ENCODE measurements around the gene IBTK.
"Not testable (repeated sequence)": the region's sequence is repeated elsewhere in the genome, so short reads cannot be mapped to it uniquely, and the experiment has no call there.

Gene IBTK

DNA sequence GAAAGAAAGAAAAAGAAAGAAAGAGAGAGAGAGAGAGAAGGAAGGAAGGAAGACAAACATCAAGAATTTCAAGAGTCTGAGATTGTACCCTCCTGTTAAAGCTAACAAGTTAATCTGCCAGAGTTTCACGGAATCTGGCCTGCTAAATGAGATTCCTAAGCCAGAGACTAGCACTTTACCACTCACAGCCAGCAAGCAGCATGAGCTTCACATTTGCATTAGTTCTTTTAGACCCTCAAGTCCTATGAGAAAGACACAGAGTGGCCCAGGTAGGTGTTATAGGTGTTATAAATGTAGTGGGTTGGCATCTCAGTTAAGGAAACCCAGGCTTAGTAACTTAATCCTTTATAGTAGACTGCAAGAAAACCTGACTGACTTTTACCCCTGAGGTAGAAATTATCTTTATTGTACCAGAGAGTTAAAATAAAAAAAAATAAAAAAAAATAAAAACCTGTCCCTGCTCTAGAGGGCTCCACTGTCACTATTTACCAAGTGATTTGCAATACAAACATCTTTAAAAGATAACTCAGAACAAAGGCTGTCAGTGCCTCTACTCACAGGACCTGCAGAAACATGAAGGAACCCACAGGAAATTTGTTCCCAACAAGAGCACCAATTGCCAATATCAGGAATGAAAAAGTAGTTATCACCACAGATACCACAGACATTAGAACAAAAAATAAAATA, 9.7 kb upstream of the IBTK start:
- Histone ChIP-seq H3F3A (ENCODE audit: control insufficient read depth, insufficient read depth) (no peaks in the 10 kb centered on the region), H3K27ac (ENCODE audit: low read depth, low read length) (no peak overlapping the region)

DNA sequence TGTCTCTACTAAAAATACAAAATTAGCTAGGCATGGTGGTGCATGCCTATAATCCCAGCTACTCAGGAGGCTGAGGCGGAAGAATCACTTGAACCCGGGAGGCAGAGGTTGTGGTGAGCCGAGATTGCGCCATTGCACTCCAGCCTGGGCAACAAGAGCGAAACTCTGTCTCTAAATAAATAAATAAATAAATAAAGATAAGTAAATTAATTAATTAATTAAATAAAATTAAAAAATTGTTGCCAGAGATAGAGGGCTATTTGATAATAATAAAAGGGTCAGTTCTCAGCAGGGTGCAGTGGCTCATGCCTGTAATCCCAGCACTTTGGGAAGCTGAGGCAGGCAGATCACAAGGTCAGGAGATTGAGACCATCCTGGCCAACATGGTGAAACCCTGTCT, 7.2 kb upstream of the IBTK start:
- not testable (repeated sequence) for H3F3A ChIP-seq (ENCODE audit: control insufficient read depth, insufficient read depth); H4K20me1 ChIP-seq (ENCODE audit: control insufficient read depth, insufficient read depth, low read depth, low read length); H3K9me3 ChIP-seq (ENCODE audit: control insufficient read depth, insufficient read depth, low read length); H3K27me3 ChIP-seq (ENCODE audit: control insufficient read depth, low read length); H3K79me2 ChIP-seq (ENCODE audit: control insufficient read depth, low read length); H3K36me3 ChIP-seq (ENCODE audit: control insufficient read depth, low read length); H3K4me3 ChIP-seq (ENCODE audit: low read length); H3K9me2 ChIP-seq (replicated peaks; ENCODE audit: control insufficient read depth, low read length); H3K4me1 ChIP-seq (ENCODE audit: control insufficient read depth, low read length); H3K27ac ChIP-seq (ENCODE audit: low read depth, low read length); H3K4me2 ChIP-seq (ENCODE audit: low read length)

More for the DNA sequence above, 9.7 kb upstream of the IBTK start:
- Histone ChIP-seq H3K79me2 (ENCODE audit: control insufficient read depth, low read length) (no peaks in the 10 kb centered on the region), H3K9me3 (ENCODE audit: control insufficient read depth, insufficient read depth, low read length) (no peaks in the 10 kb centered on the region), H3K36me3 (ENCODE audit: control insufficient read depth, low read length) (no peaks in the 10 kb centered on the region), H3K4me2 (ENCODE audit: low read length) (no peak overlapping the region), H3K4me3 (ENCODE audit: low read length) (no peak overlapping the region), H3K4me1 (ENCODE audit: control insufficient read depth, low read length) (peaks cover 4% of the 10 kb centered on the region; the same call in 1 of the 2 replicates), H3K27me3 (ENCODE audit: control insufficient read depth, low read length) (no peaks in the 10 kb centered on the region), H3K9me2 (replicated peaks; ENCODE audit: control insufficient read depth, low read length) (no peaks in the 10 kb centered on the region), H4K20me1 (ENCODE audit: control insufficient read depth, insufficient read depth, low read depth, low read length) (no peaks in the 10 kb centered on the region)
- TF ChIP-seq, protein P1, sequence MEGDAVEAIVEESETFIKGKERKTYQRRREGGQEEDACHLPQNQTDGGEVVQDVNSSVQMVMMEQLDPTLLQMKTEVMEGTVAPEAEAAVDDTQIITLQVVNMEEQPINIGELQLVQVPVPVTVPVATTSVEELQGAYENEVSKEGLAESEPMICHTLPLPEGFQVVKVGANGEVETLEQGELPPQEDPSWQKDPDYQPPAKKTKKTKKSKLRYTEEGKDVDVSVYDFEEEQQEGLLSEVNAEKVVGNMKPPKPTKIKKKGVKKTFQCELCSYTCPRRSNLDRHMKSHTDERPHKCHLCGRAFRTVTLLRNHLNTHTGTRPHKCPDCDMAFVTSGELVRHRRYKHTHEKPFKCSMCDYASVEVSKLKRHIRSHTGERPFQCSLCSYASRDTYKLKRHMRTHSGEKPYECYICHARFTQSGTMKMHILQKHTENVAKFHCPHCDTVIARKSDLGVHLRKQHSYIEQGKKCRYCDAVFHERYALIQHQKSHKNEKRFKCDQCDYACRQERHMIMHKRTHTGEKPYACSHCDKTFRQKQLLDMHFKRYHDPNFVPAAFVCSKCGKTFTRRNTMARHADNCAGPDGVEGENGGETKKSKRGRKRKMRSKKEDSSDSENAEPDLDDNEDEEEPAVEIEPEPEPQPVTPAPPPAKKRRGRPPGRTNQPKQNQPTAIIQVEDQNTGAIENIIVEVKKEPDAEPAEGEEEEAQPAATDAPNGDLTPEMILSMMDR (IDR thresholded peaks at IDR 0.05; ENCODE audit: low read depth, low read length, poor library complexity, severe bottlenecking), result no peak

DNA sequence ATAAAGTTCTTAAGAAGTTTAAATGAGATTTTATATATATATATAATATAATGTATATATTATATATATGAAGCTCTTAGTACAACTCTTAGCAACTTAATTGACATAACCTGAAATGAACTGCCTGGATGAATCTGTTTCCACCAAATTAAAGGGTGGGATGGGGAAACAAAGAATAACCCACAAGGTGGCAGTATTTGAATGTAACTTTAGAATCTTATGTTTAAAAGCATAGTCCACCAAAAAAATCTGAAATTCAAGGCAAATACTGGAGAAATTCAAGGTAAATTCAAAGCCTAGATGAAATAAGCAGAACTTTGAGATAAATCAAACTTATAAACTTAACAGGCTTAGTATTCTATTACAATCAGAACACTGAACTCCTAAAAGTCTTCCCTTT, 4.4 kb upstream of the IBTK start:
- Histone ChIP-seq H3K36me3 (ENCODE audit: control insufficient read depth, low read length) (peaks cover 5% of the 10 kb centered on the region; the same call in 1 of the 2 replicates), H3K4me3 (ENCODE audit: low read length) (no peak overlapping the region), H3K4me1 (ENCODE audit: control insufficient read depth, low read length) (peaks cover 8% of the 10 kb centered on the region), H3K9me2 (replicated peaks; ENCODE audit: control insufficient read depth, low read length) (no peaks in the 10 kb centered on the region), H3F3A (ENCODE audit: control insufficient read depth, insufficient read depth) (no peaks in the 10 kb centered on the region), H3K9me3 (ENCODE audit: control insufficient read depth, insufficient read depth, low read length) (no peaks in the 10 kb centered on the region), H3K4me2 (ENCODE audit: low read length) (no peak overlapping the region), H3K79me2 (ENCODE audit: control insufficient read depth, low read length) (peaks cover 13% of the 10 kb centered on the region), H3K27me3 (ENCODE audit: control insufficient read depth, low read length) (no peaks in the 10 kb centered on the region), H3K27ac (ENCODE audit: low read depth, low read length) (no peak overlapping the region), H4K20me1 (ENCODE audit: control insufficient read depth, insufficient read depth, low read depth, low read length) (no peaks in the 10 kb centered on the region)
- TF ChIP-seq EZH2phosphoT487 (IDR thresholded peaks at IDR 0.05; ENCODE audit: borderline replicate concordance, low read length), result no peak
- TF ChIP-seq, protein P1 (IDR thresholded peaks at IDR 0.05; ENCODE audit: low read depth, low read length, poor library complexity, severe bottlenecking), result peak; percentile 41

DNA sequence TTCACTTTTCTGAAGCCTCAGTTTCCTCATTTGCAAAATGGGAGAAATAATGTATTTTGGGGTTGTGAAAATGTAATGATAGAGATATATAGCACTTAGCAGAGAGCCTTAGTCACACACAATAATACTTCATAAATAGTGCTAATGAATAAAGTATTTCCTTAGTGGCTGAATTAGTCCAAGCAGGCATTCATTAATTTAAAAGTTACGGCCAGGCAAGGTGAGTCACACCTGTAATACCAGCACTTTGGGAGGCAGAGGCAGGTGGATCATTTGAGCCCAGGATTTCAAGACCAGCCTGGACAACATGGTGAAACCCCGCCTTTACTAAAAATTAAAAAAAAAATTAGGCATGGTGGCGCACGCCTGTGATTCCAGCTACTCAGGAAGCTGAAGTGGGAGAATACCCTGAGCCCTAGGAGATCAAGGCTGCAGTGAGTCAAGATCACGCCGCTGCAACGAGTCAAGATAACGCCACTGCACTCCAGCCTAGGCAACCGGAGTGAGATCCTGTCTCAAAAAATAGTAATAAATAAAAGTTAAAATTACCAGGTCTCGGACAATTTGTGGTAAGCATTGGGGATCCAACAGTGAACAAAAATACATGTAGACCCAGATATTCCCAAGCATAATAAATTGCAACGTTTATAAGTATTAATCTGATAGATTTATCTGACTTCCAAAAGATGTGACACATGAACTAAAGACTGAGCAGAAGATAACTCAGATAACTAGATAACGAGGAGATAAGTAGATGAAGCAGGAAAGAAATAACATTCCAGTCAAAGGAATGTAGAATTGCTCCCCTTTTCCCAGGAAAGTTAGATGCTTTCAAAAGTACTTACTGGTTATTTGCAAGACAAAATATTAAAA, 2.1 kb upstream of the IBTK start:
- Histone ChIP-seq H4K20me1 (ENCODE audit: control insufficient read depth, insufficient read depth, low read depth, low read length) (no peaks in the 10 kb centered on the region), H3K36me3 (ENCODE audit: control insufficient read depth, low read length) (peaks cover 19% of the 10 kb centered on the region), H3K79me2 (ENCODE audit: control insufficient read depth, low read length) (peaks cover 36% of the 10 kb centered on the region), H3K4me2 (ENCODE audit: low read length) (no peak overlapping the region), H3K9me2 (replicated peaks; ENCODE audit: control insufficient read depth, low read length) (no peaks in the 10 kb centered on the region), H3F3A (ENCODE audit: control insufficient read depth, insufficient read depth) (no peaks in the 10 kb centered on the region), H3K4me3 (ENCODE audit: low read length) (no peak overlapping the region), H3K9me3 (ENCODE audit: control insufficient read depth, insufficient read depth, low read length) (no peaks in the 10 kb centered on the region), H3K27me3 (ENCODE audit: control insufficient read depth, low read length) (no peaks in the 10 kb centered on the region), H3K4me1 (ENCODE audit: control insufficient read depth, low read length) (peaks cover 27% of the 10 kb centered on the region), H3K27ac (ENCODE audit: low read depth, low read length) (no peak overlapping the region)
- TF ChIP-seq, protein P1 (IDR thresholded peaks at IDR 0.05; ENCODE audit: low read depth, low read length, poor library complexity, severe bottlenecking), result no peak
- TF ChIP-seq EZH2phosphoT487 (IDR thresholded peaks at IDR 0.05; ENCODE audit: borderline replicate concordance, low read length), result no peak

All from DOHH2 (cell line).